ENCODE measurements around the gene CREBL2. TPM values are rescaled to one million over a fixed set of nuclear protein-coding genes. Genes with fewer than 3 reads are reported as not detected.

The CREBL2 gene
- total and polyA plus RNA-seq, 2 of the 13 experiments (the other 11 are each of a cell fraction or from before 2014, with no cell fraction given): 6.9 to 8.4 TPM

DNA sequence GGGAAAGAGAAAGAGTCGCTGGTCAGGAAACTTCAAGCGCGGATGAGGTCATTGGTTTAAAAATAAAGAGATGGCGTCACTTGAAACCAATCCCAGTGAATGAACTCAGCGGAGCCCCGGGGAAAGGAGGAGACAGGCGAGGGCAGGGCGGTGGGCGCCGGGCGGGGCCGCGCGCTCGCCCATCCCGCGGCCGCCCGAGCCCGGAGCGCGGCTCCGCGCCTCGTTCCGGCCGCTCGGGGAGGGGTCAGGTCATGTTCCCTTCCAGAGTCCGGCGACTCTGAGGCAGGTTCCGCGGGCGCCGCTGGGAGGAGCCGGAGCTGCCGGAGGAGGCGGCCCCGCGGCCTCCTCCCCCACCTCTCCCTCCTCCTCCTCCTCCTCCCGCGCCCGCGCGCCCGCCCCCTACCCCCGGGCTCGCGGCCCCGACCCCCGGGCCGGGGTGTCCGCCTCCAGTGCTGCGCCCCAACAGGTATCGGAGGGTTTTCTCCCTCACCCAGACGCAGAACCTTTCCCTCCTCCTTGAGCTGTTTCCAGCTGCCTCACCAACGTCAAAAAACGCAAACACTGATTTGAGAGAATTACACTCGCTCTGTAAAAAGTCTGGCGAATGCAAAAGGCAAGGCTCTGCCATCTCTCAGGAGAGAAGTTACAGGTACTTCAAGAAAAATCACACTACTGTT lies 49.0 kb upstream of the CREBL2 start, which contains the start of gene DUSP16 (continued):
- TF ChIP-seq, protein P1, sequence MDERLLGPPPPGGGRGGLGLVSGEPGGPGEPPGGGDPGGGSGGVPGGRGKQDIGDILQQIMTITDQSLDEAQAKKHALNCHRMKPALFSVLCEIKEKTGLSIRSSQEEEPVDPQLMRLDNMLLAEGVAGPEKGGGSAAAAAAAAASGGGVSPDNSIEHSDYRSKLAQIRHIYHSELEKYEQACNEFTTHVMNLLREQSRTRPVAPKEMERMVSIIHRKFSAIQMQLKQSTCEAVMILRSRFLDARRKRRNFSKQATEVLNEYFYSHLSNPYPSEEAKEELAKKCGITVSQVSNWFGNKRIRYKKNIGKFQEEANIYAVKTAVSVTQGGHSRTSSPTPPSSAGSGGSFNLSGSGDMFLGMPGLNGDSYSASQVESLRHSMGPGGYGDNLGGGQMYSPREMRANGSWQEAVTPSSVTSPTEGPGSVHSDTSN (CRISPR knock-in tag; IDR thresholded peaks at IDR 0.05): no peak
- TF ChIP-seq ZSCAN9 (CRISPR knock-in tag; IDR thresholded peaks at IDR 0.05; ENCODE audit: borderline replicate concordance): no peak
- no peak for TF ChIP-seq ZNF619 (CRISPR knock-in tag; IDR thresholded peaks at IDR 0.05)
- 0 out of 2 replicates have a peak, but pooled peaks have one; percentile 29 for TF ChIP-seq POGZ (CRISPR knock-in tag; IDR thresholded peaks at IDR 0.05)
- TF ChIP-seq NFYC (CRISPR knock-in tag; IDR thresholded peaks at IDR 0.05): no peak
- TF ChIP-seq ZNF10 (CRISPR knock-in tag; IDR thresholded peaks at IDR 0.05; ENCODE audit: borderline replicate concordance, low read depth): no peak
- TF ChIP-seq, protein P2, sequence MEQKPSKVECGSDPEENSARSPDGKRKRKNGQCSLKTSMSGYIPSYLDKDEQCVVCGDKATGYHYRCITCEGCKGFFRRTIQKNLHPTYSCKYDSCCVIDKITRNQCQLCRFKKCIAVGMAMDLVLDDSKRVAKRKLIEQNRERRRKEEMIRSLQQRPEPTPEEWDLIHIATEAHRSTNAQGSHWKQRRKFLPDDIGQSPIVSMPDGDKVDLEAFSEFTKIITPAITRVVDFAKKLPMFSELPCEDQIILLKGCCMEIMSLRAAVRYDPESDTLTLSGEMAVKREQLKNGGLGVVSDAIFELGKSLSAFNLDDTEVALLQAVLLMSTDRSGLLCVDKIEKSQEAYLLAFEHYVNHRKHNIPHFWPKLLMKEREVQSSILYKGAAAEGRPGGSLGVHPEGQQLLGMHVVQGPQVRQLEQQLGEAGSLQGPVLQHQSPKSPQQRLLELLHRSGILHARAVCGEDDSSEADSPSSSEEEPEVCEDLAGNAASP (CRISPR knock-in tag; IDR thresholded peaks at IDR 0.05; ENCODE audit: borderline replicate concordance): no peak
- TF ChIP-seq, protein P3, sequence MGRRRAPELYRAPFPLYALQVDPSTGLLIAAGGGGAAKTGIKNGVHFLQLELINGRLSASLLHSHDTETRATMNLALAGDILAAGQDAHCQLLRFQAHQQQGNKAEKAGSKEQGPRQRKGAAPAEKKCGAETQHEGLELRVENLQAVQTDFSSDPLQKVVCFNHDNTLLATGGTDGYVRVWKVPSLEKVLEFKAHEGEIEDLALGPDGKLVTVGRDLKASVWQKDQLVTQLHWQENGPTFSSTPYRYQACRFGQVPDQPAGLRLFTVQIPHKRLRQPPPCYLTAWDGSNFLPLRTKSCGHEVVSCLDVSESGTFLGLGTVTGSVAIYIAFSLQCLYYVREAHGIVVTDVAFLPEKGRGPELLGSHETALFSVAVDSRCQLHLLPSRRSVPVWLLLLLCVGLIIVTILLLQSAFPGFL (CRISPR knock-in tag; IDR thresholded peaks at IDR 0.05): no peak
- TF ChIP-seq, protein P4, sequence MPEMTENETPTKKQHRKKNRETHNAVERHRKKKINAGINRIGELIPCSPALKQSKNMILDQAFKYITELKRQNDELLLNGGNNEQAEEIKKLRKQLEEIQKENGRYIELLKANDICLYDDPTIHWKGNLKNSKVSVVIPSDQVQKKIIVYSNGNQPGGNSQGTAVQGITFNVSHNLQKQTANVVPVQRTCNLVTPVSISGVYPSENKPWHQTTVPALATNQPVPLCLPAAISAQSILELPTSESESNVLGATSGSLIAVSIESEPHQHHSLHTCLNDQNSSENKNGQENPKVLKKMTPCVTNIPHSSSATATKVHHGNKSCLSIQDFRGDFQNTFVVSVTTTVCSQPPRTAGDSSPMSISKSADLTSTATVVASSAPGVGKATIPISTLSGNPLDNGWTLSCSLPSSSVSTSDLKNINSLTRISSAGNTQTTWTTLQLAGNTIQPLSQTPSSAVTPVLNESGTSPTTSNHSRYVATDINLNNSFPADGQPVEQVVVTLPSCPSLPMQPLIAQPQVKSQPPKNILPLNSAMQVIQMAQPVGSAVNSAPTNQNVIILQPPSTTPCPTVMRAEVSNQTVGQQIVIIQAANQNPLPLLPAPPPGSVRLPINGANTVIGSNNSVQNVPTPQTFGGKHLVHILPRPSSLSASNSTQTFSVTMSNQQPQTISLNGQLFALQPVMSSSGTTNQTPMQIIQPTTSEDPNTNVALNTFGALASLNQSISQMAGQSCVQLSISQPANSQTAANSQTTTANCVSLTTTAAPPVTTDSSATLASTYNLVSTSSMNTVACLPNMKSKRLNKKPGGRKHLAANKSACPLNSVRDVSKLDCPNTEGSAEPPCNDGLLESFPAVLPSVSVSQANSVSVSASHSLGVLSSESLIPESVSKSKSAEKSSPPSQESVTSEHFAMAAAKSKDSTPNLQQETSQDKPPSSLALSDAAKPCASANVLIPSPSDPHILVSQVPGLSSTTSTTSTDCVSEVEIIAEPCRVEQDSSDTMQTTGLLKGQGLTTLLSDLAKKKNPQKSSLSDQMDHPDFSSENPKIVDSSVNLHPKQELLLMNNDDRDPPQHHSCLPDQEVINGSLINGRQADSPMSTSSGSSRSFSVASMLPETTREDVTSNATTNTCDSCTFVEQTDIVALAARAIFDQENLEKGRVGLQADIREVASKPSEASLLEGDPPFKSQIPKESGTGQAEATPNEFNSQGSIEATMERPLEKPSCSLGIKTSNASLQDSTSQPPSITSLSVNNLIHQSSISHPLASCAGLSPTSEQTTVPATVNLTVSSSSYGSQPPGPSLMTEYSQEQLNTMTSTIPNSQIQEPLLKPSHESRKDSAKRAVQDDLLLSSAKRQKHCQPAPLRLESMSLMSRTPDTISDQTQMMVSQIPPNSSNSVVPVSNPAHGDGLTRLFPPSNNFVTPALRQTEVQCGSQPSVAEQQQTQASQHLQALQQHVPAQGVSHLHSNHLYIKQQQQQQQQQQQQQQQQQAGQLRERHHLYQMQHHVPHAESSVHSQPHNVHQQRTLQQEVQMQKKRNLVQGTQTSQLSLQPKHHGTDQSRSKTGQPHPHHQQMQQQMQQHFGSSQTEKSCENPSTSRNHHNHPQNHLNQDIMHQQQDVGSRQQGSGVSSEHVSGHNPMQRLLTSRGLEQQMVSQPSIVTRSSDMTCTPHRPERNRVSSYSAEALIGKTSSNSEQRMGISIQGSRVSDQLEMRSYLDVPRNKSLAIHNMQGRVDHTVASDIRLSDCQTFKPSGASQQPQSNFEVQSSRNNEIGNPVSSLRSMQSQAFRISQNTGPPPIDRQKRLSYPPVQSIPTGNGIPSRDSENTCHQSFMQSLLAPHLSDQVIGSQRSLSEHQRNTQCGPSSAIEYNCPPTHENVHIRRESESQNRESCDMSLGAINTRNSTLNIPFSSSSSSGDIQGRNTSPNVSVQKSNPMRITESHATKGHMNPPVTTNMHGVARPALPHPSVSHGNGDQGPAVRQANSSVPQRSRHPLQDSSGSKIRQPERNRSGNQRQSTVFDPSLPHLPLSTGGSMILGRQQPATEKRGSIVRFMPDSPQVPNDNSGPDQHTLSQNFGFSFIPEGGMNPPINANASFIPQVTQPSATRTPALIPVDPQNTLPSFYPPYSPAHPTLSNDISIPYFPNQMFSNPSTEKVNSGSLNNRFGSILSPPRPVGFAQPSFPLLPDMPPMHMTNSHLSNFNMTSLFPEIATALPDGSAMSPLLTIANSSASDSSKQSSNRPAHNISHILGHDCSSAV (CRISPR knock-in tag; IDR thresholded peaks at IDR 0.05; ENCODE audit: borderline replicate concordance): no peak
- TF ChIP-seq ZIK1 (CRISPR knock-in tag; IDR thresholded peaks at IDR 0.05; ENCODE audit: borderline replicate concordance, low read depth): no peak
- peak; percentile 13; the same call in 1 of the 2 replicates for TF ChIP-seq ETV5 (CRISPR knock-in tag; IDR thresholded peaks at IDR 0.05; ENCODE audit: borderline replicate concordance)
- no peak for TF ChIP-seq ELF1 (CRISPR knock-in tag; IDR thresholded peaks at IDR 0.05)
- TF ChIP-seq ZC3H13 (CRISPR knock-in tag; IDR thresholded peaks at IDR 0.05): no peak
- TF ChIP-seq, protein P5, sequence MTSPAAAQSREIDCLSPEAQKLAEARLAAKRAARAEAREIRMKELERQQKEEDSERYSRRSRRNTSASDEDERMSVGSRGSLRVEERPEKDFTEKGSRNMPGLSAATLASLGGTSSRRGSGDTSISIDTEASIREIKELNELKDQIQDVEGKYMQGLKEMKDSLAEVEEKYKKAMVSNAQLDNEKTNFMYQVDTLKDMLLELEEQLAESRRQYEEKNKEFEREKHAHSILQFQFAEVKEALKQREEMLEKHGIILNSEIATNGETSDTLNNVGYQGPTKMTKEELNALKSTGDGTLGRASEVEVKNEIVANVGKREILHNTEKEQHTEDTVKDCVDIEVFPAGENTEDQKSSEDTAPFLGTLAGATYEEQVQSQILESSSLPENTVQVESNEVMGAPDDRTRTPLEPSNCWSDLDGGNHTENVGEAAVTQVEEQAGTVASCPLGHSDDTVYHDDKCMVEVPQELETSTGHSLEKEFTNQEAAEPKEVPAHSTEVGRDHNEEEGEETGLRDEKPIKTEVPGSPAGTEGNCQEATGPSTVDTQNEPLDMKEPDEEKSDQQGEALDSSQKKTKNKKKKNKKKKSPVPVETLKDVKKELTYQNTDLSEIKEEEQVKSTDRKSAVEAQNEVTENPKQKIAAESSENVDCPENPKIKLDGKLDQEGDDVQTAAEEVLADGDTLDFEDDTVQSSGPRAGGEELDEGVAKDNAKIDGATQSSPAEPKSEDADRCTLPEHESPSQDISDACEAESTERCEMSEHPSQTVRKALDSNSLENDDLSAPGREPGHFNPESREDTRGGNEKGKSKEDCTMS (CRISPR knock-in tag; conservative IDR thresholded peaks at IDR 0.05): no peak

All from HepG2 (cell line).